ENCODE measurements around the gene SLC36A1. TPM values are rescaled to one million over a fixed set of nuclear protein-coding genes. Genes with fewer than 3 reads are reported as not detected.

The SLC36A1 gene
- total and polyA plus RNA-seq, 5 donors from 2014 or later, result 0.59 to 5.4 (median 1.8) TPM

- no peaks in the 10 kb centered on the region for H3K4me1 Mint-ChIP-seq
- Histone ChIP-seq H3K27ac (ENCODE audit: insufficient read depth, low read length, poor library complexity, severe bottlenecking) (no peak overlapping the region), H3K36me3 (ENCODE audit: control insufficient read depth, insufficient read depth, low read length) (no peaks in the 10 kb centered on the region), H3K9me3 (ENCODE audit: control insufficient read depth in 2 of 2, low read length in 2 of 2) (no peaks in the 10 kb centered on the region), H3K4me1 (ENCODE audit: control insufficient read depth, insufficient read depth, low read length, poor library complexity, severe bottlenecking) (no peaks in the 10 kb centered on the region), H3K27me3 (ENCODE audit: control insufficient read depth, insufficient read depth, low read length) (no peaks in the 10 kb centered on the region), H3K4me3 (ENCODE audit: low read depth, low read length) (no peak overlapping the region)
- H3K36me3 Mint-ChIP-seq, result no peaks in the 10 kb centered on the region
- no peak for ATAC-seq (ENCODE audit: low read depth in 2 of 2)
- H3K27ac Mint-ChIP-seq, result no peak overlapping the region
- H3K27me3 Mint-ChIP-seq, result peaks cover 8% of the 10 kb centered on the region
- no peak for DNase-seq
- no peak overlapping the region for H3K4me3 Mint-ChIP-seq
- no peaks in the 10 kb centered on the region for H3K9me3 Mint-ChIP-seq
Measured at GRCh38 chr5:151528996-151529395, 81.6 kb downstream of the SLC36A1 start.

- no peaks in the 10 kb centered on the region for H3K9me3 ChIP-seq (ENCODE audit: control insufficient read depth in 2 of 2, low read length in 2 of 2)
- Mint-ChIP-seq H3K36me3 (no peaks in the 10 kb centered on the region), H3K4me1 (no peaks in the 10 kb centered on the region), H3K27me3 (peaks cover 26% of the 10 kb centered on the region), H3K9me3 (no peaks in the 10 kb centered on the region), H3K27ac (no peak overlapping the region), H3K4me3 (no peak overlapping the region)
- H3K4me3 ChIP-seq (ENCODE audit: low read depth, low read length), result no peak overlapping the region
- no peak for ATAC-seq (ENCODE audit: low read depth in 2 of 2)
- no peaks in the 10 kb centered on the region for H3K36me3 ChIP-seq (ENCODE audit: control insufficient read depth, insufficient read depth, low read length)
- H3K27me3 ChIP-seq (ENCODE audit: control insufficient read depth, insufficient read depth, low read length), result no peaks in the 10 kb centered on the region
- no peak for DNase-seq
- no peaks in the 10 kb centered on the region for H3K4me1 ChIP-seq (ENCODE audit: control insufficient read depth, insufficient read depth, low read length, poor library complexity, severe bottlenecking)
- H3K27ac ChIP-seq (ENCODE audit: insufficient read depth, low read length, poor library complexity, severe bottlenecking), result no peak overlapping the region
Measured at GRCh38 chr5:151531581-151531980, 84.2 kb downstream of the SLC36A1 start.

GRCh38 chr5:151532416-151532815 lies 85.0 kb downstream of the SLC36A1 start:
- no peak overlapping the region for H3K4me3 Mint-ChIP-seq
- ATAC-seq (ENCODE audit: low read depth in 2 of 2) (no peak), DNase-seq (no peak)
- no peaks in the 10 kb centered on the region for H3K36me3 ChIP-seq (ENCODE audit: control insufficient read depth, insufficient read depth, low read length)
- no peaks in the 10 kb centered on the region for H3K9me3 Mint-ChIP-seq
- H3K27ac ChIP-seq (ENCODE audit: insufficient read depth, low read length, poor library complexity, severe bottlenecking), result no peak overlapping the region
- H3K4me3 ChIP-seq (ENCODE audit: low read depth, low read length), result no peak overlapping the region
- H3K4me1 ChIP-seq (ENCODE audit: control insufficient read depth, insufficient read depth, low read length, poor library complexity, severe bottlenecking), result no peaks in the 10 kb centered on the region
- H3K27me3 ChIP-seq (ENCODE audit: control insufficient read depth, insufficient read depth, low read length), result no peaks in the 10 kb centered on the region
- no peak overlapping the region for H3K27ac Mint-ChIP-seq
- no peaks in the 10 kb centered on the region for H3K9me3 ChIP-seq (ENCODE audit: control insufficient read depth in 2 of 2, low read length in 2 of 2)
- peaks cover 26% of the 10 kb centered on the region for H3K27me3 Mint-ChIP-seq
- no peaks in the 10 kb centered on the region for H3K36me3 Mint-ChIP-seq
- no peaks in the 10 kb centered on the region for H3K4me1 Mint-ChIP-seq

- Histone ChIP-seq H3K27ac (ENCODE audit: insufficient read depth, low read length, poor library complexity, severe bottlenecking) (no peak overlapping the region), H3K4me3 (ENCODE audit: low read depth, low read length) (no peak overlapping the region), H3K27me3 (ENCODE audit: control insufficient read depth, insufficient read depth, low read length) (no peaks in the 10 kb centered on the region), H3K36me3 (ENCODE audit: control insufficient read depth, insufficient read depth, low read length) (no peaks in the 10 kb centered on the region), H3K9me3 (ENCODE audit: control insufficient read depth in 2 of 2, low read length in 2 of 2) (no peaks in the 10 kb centered on the region), H3K4me1 (ENCODE audit: control insufficient read depth, insufficient read depth, low read length, poor library complexity, severe bottlenecking) (no peaks in the 10 kb centered on the region)
- no peaks in the 10 kb centered on the region for H3K36me3 Mint-ChIP-seq
- H3K4me3 Mint-ChIP-seq, result no peak overlapping the region
- H3K9me3 Mint-ChIP-seq, result no peaks in the 10 kb centered on the region
- DNase-seq (no peak), ATAC-seq (ENCODE audit: low read depth in 2 of 2) (no peak)
- H3K4me1 Mint-ChIP-seq, result no peaks in the 10 kb centered on the region
- H3K27me3 Mint-ChIP-seq, result peaks cover 31% of the 10 kb centered on the region
- no peak overlapping the region for H3K27ac Mint-ChIP-seq
Measured at GRCh38 chr5:151534350-151534749, 86.9 kb downstream of the SLC36A1 start.

- Histone ChIP-seq H3K27me3 (ENCODE audit: control insufficient read depth, insufficient read depth, low read length) (no peaks in the 10 kb centered on the region), H3K27ac (ENCODE audit: insufficient read depth, low read length, poor library complexity, severe bottlenecking) (no peak overlapping the region), H3K36me3 (ENCODE audit: control insufficient read depth, insufficient read depth, low read length) (no peaks in the 10 kb centered on the region), H3K9me3 (ENCODE audit: control insufficient read depth in 2 of 2, low read length in 2 of 2) (no peaks in the 10 kb centered on the region), H3K4me3 (ENCODE audit: low read depth, low read length) (no peak overlapping the region), H3K4me1 (ENCODE audit: control insufficient read depth, insufficient read depth, low read length, poor library complexity, severe bottlenecking) (no peaks in the 10 kb centered on the region)
- ATAC-seq (ENCODE audit: low read depth in 2 of 2), result no peak
- no peaks in the 10 kb centered on the region for H3K9me3 Mint-ChIP-seq
- DNase-seq, result no peak
- no peak overlapping the region for H3K4me3 Mint-ChIP-seq
- no peaks in the 10 kb centered on the region for H3K36me3 Mint-ChIP-seq
- no peaks in the 10 kb centered on the region for H3K4me1 Mint-ChIP-seq
- H3K27ac Mint-ChIP-seq, result no peak overlapping the region
- H3K27me3 Mint-ChIP-seq, result peaks cover 31% of the 10 kb centered on the region
Measured at GRCh38 chr5:151537044-151537443, 89.6 kb downstream of the SLC36A1 start.

- no peaks in the 10 kb centered on the region for H3K4me1 ChIP-seq (ENCODE audit: control insufficient read depth, insufficient read depth, low read length, poor library complexity, severe bottlenecking)
- no peak overlapping the region for H3K27ac ChIP-seq (ENCODE audit: insufficient read depth, low read length, poor library complexity, severe bottlenecking)
- no peak for DNase-seq
- ATAC-seq (ENCODE audit: low read depth in 2 of 2), result no peak
- no peak overlapping the region for H3K4me3 ChIP-seq (ENCODE audit: low read depth, low read length)
- H3K9me3 ChIP-seq (ENCODE audit: control insufficient read depth in 2 of 2, low read length in 2 of 2), result no peaks in the 10 kb centered on the region
- no peaks in the 10 kb centered on the region for H3K36me3 ChIP-seq (ENCODE audit: control insufficient read depth, insufficient read depth, low read length)
- no peaks in the 10 kb centered on the region for H3K27me3 ChIP-seq (ENCODE audit: control insufficient read depth, insufficient read depth, low read length)
- no peak overlapping the region for H3K27ac Mint-ChIP-seq
- no peaks in the 10 kb centered on the region for H3K36me3 Mint-ChIP-seq
- H3K4me1 Mint-ChIP-seq, result no peaks in the 10 kb centered on the region
- no peak overlapping the region for H3K4me3 Mint-ChIP-seq
- peaks cover 14% of the 10 kb centered on the region for H3K27me3 Mint-ChIP-seq
- H3K9me3 Mint-ChIP-seq, result no peaks in the 10 kb centered on the region
Measured at GRCh38 chr5:151541571-151541970, 94.2 kb downstream of the SLC36A1 start.

Other genes with a start within 250 kb of the SLC36A1 start
- 104 TPM for gene CCDC69, start 223.5 kb upstream of the SLC36A1 start, total RNA-seq
- 10 to 100 TPM; 78.2 to 97.0 (median 87.7) TPM for gene CCDC69, start 223.5 kb upstream of the SLC36A1 start, polyA plus RNA-seq
- gene GM2A, start 194.4 kb upstream of the SLC36A1 start, total RNA-seq, result 12.0 TPM
- gene GM2A, start 194.4 kb upstream of the SLC36A1 start, polyA plus RNA-seq, result 1 to 10 TPM; 4.7 to 8.7 (median 6.1) TPM
- gene SLC36A3, start 143.8 kb upstream of the SLC36A1 start, total RNA-seq, result not detected
- not detected for gene SLC36A3, start 143.8 kb upstream of the SLC36A1 start, polyA plus RNA-seq
- not detected for gene SLC36A2, start 100.0 kb upstream of the SLC36A1 start, total RNA-seq
- not detected for gene SLC36A2, start 100.0 kb upstream of the SLC36A1 start, polyA plus RNA-seq
- gene FAT2, start 143.7 kb downstream of the SLC36A1 start, total RNA-seq, result not detected
- under 1 TPM in 1 of 4 donors, not detected in 3; 0.05 TPM for gene FAT2, start 143.7 kb downstream of the SLC36A1 start, polyA plus RNA-seq
- gene SPARC, start 239.3 kb downstream of the SLC36A1 start, total RNA-seq, result 34.6 TPM
- gene SPARC, start 239.3 kb downstream of the SLC36A1 start, polyA plus RNA-seq, result not detected

Data from CD4-positive, CD25-positive, alpha-beta regulatory T cell (primary cell).